ENCODE measurements around the gene PGBD1.

GRCh38 chr6:28251661-28252008 is 29.7 kb upstream of the PGBD1 start:
- no peak for TF ChIP-seq EZH2 (IDR thresholded peaks at IDR 0.05; ENCODE audit: borderline replicate concordance, low read depth, low read length, severe bottlenecking)
- TF ChIP-seq CTCF (IDR thresholded peaks at IDR 0.05; ENCODE audit: extremely low read depth in 1 of 2, insufficient read depth in 1 of 2, low read depth in 1 of 2, low read length in 2 of 2), result no peak
- TF ChIP-seq POLR2AphosphoS5 (IDR thresholded peaks at IDR 0.05; ENCODE audit: insufficient read depth, low read depth, low read length), result no peak
- no peak for TF ChIP-seq GATA2 (IDR thresholded peaks at IDR 0.05; ENCODE audit: insufficient read depth, insufficient read length, low read depth, low read length)
- no peak for TF ChIP-seq POLR2A (IDR thresholded peaks at IDR 0.05; ENCODE audit: low read depth, low read length)
- TF ChIP-seq MAX (IDR thresholded peaks at IDR 0.05; ENCODE audit: insufficient read depth, insufficient read length), result no peak
